ENCODE data around the gene PLPPR3.

Gene PLPPR3

DNA sequence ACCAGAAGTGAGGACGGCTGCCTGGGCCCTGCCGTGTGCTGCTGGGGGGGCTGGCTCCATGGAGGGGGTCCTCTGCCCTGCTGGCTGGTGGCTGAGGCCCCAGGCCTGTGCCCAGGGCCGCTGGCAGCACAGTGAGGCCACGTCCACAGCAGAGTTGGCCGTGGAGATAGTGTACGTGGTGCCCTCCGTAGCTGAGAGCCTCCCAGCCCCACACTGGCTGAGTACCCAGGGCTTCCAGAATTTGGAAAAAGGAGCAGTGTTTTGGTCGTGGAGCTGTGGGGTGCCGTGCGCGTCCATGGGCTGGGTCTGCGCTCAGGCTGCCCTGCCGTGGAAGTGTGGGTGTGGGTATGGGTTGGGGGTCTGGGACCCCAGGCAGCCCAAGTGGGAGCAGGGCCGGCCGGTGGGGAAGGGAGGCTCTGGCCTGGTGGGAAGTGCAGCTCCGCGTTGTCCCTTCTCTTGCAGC lies 18.6 kb downstream of the PLPPR3 start:
- TF ChIP-seq GATA1 (IDR thresholded peaks at IDR 0.05; ENCODE audit: low read depth, low read length) = no peak
- TF ChIP-seq POLR2A (IDR thresholded peaks at IDR 0.05; ENCODE audit: low read length) = no peak
- DNase-seq = no peak

DNA sequence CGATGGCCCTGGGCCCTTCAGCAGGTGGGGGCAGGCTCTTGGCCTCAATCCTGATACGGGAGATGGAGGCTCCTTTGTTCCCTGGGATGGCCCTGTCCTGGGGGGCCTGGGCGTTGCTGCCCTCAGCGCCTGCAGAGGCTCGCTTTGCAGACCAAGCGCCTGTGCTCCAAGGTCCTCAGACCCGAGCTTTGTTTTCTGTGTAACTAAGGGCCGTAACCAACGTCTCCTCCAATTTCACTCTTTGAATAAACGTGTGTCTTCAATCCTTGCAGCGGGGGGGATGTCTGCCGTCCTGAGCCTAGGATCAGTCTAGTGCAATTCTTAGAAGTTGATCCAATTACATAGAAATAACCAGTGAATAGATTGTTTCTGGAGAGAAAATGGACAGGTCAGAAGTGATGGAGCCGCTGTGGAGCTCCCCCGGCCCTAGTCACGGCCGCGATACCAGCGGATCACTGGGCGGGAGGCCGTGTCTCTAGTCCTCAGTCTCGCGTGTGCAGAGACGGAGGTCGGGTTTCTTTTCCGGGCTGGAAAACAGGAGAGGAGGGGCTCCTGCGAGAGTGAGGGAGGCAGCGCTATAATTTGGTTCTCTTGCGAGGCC lies 19.2 kb downstream of the PLPPR3 start:
- TF ChIP-seq GATA1 (IDR thresholded peaks at IDR 0.05; ENCODE audit: low read depth, low read length) (no peak), POLR2A (IDR thresholded peaks at IDR 0.05; ENCODE audit: low read length) (no peak)

DNA sequence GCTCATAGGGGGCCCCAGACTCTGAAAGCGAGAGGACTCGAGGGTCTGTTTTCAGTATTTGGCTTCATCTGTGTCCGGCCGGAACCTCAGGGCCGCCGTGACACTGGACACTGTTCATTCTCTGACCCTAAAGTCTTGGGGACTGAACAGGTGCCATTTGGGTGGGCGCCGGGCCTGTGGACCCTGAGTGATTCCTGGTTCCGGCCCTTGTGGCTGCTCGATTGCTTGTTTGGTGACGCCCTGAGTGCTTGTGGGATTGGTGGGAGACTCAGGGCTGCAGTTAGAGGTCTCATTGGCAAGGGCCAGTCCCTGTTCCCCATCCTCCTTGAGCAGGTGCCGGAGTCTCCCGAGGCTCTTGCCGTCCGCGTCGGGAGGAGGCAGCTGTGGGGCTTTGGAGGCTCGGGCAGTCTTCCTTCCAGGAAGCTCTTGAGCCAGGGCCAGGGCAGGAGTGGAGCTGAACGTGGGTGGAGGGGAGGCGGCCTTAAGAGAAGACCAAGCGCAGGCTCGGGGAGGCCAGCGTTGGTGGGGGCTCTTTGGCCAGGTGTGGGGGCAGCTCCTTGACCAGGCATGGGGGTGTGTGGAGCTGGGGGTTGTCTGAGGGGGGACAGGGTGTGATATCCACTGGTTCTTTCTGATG lies 19.8 kb downstream of the PLPPR3 start:
- no peak for DNase-seq
- no peak for TF ChIP-seq GATA1 (IDR thresholded peaks at IDR 0.05; ENCODE audit: low read depth, low read length)
- no peak for TF ChIP-seq POLR2A (IDR thresholded peaks at IDR 0.05; ENCODE audit: low read length)

More for the DNA sequence above, 19.2 kb downstream of the PLPPR3 start:
- no peak for DNase-seq

DNA sequence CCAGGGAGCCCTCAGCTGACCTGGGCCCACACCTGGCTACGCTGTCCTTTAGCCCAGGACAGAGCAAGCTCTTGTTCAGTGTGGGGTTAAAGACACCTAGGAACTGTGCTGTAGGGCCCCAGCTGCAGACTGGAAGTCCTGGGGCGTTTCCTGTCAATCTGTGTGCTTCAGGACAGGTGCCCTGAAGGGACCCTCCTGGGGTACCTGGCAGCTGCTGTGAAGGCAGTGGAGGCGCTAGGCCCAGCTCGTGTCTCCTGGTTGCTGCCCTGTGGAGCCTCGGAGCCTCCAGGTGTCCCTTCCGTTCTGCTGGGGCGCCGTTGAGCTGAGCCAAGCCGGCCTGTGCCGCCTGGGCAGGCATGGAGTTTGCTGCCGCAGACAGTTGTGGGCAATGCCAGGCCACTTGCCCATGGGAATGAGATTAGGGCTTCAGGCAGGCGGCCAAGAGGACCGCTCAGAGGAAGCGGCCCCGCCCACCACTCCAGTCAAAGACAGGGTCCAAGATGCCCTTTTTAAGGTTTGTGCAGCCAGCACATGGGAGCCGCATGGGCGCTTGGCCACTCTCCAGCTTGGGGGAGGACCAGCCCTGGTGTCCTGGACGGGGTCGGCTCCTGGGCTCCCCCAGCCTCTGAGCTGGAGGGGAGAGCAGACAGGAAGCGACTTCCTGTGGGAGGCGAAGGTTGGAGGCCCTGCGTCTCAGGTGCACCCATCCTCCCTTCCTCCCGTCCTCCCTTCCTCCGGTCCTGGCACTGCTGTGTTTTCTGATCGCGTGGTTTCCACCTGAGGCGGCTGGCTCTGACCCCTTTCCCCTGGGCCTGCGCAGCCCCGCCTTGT lies 20.5 kb downstream of the PLPPR3 start:
- TF ChIP-seq GATA1 (IDR thresholded peaks at IDR 0.05; ENCODE audit: low read depth, low read length) = no peak
- no peak for TF ChIP-seq POLR2A (IDR thresholded peaks at IDR 0.05; ENCODE audit: low read length)
- DNase-seq = no peak

DNA sequence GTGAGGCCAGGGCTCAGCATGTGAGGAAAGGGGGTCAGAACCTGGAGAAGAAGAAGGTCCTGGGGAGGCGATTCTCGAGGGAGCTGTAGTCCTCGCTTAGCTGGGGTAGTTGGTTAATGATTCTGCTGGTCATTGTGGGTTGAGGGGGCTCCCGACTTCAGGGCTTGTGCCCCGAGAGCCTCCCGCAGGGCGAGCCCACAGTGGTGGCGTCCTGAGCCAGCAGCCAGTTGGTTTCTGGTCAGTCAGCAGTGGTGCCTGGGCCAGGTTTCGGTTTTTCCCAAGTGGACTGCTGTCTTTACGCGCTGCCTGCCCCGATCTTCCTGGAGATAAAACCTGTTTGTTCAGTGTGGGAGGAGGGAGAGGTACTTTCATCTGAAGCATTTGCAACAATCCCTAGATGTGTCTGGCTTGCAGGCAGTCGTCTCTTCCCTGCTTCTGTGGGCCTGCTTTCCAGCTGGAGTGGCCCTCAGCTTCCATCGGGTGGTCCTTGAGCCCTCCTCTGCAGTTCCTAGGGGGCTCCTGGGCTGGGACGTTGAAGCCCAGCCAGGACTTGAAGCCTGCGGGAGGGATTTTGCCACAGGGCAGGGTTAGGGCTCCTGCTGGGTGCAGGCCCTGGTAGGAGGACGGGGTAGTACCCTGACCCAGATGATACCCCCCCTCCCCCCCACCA lies 21.3 kb downstream of the PLPPR3 start:
- DNase-seq = no peak

DNA sequence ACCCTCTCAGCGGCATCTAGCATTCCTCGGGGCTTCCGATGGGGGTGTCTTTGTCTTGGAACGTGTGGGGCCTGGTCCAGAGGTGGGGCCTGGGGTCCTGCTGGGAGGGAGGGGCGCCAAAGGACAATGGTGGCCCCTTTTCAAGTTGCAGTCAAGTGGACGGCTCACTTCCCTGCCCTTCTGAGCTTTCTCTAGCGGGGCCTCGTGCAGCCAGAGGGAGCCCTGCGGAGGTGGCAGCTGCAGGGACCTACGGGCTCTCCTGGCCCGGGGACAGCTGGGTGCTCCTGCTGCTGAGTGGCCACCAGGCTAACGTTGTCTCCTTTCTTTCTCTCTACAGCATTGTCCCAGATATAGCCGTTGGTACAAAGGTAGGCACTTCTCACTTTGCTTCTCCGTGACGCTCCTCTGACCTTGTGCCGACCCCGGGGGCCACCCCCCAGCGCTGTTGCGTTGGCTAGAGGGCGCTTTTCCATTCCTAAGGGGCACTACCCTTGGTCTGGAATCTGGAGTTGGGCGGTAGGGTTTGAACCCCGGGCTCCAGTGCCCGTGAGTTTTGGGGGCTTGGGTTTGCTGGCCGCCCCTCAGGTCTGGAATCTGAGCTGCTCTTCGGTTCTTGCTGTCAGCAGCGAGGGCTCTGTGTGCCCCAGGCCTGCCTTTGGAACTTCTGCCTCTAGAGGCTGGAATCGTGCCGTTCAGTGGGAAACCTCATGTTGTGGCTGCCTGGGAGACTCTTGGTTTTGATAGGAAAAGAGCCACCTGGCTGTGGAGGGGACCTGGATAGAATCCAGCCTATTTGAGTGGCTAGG lies 22.5 kb downstream of the PLPPR3 start:
- TF ChIP-seq GATA1 (IDR thresholded peaks at IDR 0.05; ENCODE audit: low read depth, low read length) = no peak
- DNase-seq = peak; percentile 63 to 70

More for the DNA sequence above, 21.3 kb downstream of the PLPPR3 start:
- TF ChIP-seq POLR2A (IDR thresholded peaks at IDR 0.05; ENCODE audit: low read length) (no peak), GATA1 (IDR thresholded peaks at IDR 0.05; ENCODE audit: low read depth, low read length) (no peak)

DNA sequence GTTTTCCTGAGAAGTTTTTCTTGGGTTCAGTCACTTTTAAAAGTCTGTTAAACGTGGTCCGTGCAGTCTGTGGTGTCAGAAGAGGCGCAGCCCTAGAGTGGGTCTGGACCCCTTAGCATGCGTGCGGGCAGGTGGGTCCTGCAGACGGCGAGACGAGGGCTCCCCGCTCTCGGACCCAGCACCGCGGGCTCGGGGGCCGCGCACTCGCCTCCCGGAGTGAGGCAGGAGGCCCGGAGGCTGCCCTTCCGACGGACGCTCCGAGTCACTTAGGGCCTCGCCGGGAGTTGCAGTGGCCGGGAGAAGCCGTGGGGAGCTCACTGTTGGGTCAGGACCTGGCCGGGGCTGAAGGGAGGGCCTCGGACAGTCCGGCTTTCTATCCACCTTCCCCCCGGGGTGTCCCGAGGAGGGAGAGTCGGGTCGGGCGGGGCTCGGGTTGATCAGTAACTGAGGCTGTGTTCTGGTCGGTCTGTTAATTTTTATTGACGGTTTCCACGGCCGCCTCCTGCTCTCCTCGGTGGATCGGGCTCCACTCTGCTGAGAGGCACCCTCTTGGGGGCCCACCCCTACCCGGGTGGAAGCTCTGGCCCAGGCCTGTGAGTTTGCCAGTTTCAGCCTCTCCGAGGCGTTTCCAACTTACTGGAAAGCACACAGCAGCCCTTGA lies 23.2 kb downstream of the PLPPR3 start:
- DNase-seq = peak; percentile 63 to 74
- TF ChIP-seq POLR2A (IDR thresholded peaks at IDR 0.05; ENCODE audit: low read length) (no peak), GATA1 (IDR thresholded peaks at IDR 0.05; ENCODE audit: low read depth, low read length) (no peak)

DNA sequence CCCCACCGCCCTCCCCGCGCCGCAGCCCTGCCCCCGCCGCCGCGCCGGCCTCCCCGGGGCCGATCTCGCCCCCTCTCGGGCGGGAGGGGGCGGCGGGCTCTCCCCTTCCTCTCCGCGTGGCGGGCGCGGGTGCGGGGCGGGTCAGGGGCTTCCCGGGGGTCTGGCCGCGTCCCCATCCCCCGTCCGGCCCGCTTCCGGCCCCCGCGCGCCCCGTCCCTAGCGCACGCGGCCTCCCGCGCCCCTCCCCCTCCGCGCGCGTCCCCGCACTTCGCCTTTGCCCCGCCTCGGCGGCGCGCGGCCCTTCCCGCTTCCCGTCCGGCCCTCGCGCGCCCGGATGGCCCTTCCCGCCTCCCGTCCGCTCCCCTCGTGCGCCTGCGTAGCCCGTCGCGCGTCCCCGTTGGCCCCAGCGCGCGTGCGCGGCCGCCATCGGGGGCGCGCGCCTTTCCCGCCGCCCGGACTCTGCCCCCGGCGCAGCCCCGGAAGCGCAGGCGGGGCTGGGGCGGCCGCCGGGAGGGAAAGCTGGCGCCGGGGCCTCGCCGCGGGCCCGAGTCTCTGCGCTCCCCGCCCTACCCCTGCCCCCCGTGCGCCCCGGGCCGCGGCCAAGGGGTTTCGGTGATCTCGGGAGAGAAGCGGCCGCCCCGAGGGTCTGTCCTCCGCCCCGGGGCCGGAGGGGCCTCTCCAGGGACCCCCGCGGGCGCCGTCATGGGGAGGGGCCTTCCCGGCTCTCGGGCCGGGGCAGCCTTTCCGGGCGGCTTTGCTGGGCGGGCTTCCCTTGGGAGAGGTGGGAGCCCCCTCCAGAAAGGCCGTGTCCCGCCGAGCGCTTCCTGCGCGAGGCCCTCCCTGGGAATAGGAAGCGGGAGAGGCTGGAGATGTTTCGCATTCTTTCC lies 24.0 kb downstream of the PLPPR3 start:
- TF ChIP-seq POLR2A (IDR thresholded peaks at IDR 0.05; ENCODE audit: low read length) (no peak), GATA1 (IDR thresholded peaks at IDR 0.05; ENCODE audit: low read depth, low read length) (no peak)
- peak; percentile 95 to 97 for DNase-seq

DNA sequence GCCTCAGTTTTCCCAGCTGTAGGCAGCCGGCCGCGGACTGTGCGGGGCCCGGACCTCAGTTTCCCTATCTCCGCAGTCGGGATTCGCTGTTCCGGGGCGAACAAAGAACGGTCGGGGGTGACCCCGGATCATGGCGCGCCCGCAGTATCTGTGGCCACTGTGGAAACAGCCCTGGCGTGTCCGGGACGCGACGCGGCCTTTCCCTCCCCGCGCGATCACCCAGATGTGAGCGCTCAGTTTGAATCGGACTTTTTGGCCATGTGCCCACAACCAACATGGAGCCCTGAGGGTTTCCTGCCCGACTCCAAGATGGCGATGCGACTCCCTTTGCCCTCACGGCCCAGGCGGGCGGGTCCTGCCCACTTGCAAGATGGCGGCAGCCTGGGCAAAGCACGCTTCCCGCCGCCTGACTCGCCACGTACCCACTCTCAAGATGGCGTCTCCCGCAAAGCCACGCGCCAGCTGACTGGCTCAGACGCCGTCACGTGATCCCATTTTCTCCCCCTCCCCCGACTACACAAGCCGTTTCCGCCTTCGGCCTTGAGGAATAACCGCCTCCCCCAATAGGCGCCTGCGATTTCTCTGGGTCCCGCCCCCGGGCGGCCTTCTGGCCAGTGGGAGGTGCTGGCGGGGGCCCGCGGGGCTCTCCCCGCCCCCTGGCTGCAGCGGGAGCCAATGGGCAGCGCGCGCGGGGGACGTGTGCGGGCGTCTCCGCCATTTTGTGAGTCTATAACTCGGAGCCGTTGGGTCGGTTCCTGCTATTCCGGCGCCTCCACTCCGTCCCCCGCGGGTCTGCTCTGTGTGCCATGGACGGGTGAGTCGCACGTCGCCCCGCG lies 24.8 kb downstream of the PLPPR3 start, which contains the start of gene PTBP1:
TSS of gene PTBP1 (plus strand) at position 761 of the 836 bp plus-strand sequence. CDS start at position 807, 46 bp downstream.
- TF ChIP-seq POLR2A (IDR thresholded peaks at IDR 0.05; ENCODE audit: low read length) = peak; percentile 77
- TF ChIP-seq GATA1 (IDR thresholded peaks at IDR 0.05; ENCODE audit: low read depth, low read length) = no peak
- peak; percentile 100 for DNase-seq

DNA sequence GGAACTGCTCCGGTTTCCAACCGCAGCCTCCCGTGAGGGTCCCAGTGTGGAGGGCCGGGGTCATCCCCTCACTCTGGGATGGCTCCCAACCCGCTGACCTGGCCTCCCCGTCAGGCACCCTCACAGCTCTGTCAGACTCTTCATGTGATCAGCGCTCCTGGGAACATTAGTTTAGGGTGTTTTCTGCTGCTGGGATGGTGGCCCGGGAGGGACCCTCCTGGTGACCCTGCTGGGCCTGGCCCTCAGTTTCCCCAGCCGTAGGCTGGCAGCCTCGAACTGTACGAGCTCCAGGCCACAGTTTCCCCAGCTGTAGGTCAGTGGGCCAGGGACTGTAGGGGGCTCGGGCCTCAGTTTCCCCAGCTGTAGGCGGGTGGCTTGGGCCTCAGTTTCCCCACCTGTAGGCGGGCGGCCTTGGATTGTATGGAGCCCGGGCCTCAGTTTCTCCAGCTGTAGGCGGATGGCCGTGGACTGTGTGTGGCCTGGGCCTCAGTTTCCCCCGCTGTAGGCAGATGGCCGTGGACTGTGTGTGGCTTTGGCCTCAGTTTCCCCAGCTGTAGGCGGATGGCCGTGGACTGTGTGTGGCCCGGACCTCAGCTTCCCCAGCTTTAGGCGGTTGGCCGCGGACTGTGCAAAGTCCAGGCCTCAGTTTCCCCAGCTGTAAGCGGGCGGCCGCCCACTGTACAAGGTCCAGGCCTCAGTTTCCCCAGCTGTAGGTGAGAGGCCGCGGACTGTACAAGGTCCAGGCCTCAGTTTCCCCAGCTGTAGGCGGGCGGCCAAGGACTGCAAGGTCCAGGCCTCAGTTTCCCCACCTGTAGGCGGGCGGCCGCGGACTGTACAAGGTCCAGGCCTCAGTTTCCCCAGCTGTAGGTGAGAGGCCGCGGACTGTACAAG lies 25.8 kb downstream of the PLPPR3 start:
- no peak for DNase-seq
- TF ChIP-seq GATA1 (IDR thresholded peaks at IDR 0.05; ENCODE audit: low read depth, low read length) = no peak
- TF ChIP-seq POLR2A (IDR thresholded peaks at IDR 0.05; ENCODE audit: low read length) = no peak

Data from erythroblast (primary cell).